Endothelial cell of umbilical vein (primary cell): Measurements from ENCODE around the gene SERINC1. TPM values are rescaled to one million over a fixed set of nuclear protein-coding genes. Genes with fewer than 3 reads are reported as not detected.

Experiments
- BruUV-seq: library from RNA; stranded (reverse); fragments of 400-500 nt; replicated peaks from 2 replicates; lab custom pipeline; 2021; lab: Mats Ljungman, UMichigan
- CTCF ChIA-PET: fragments of 300-600, 350-600 bp; sonication (Branson Sonifier 250); formaldehyde crosslinking; loops from one replicate; lab custom pipeline; 2021; ENCODE audit warnings: antibody characterized with exemption, inconsistent platforms; lab: Charles Lee
- POLR2A ChIA-PET: fragments of 300-600, 350-600 bp; sonication (Branson Sonifier 250); formaldehyde crosslinking; loops from one replicate; lab custom pipeline; 2021; ENCODE audit warnings: antibody characterized with exemption, inconsistent platforms; lab: Charles Lee
- DNase-seq: peaks from one replicate; pipeline ENCODE4 v3.0.0-alpha.2; 2011; ENCODE audit warnings: low read depth, low spot score
- FAIRE-seq: peaks from 2 replicates; lab custom pipeline; 2011; peaks lifted over from hg19 to GRCh38; lab: Jason Lieb, UNC
- H2AFZ ChIP-seq: 2 replicates; pipeline ENCODE4 v1.6.0; 2012; ENCODE audit warnings: low read depth, low read length, control low read depth, inconsistent platforms
- H3K27ac ChIP-seq: 2 replicates; pipeline ENCODE4 v1.5.1; 2011; ENCODE audit warnings: low read depth, mild to moderate bottlenecking, control low read depth, low read length, moderate library complexity; ENCODE audit not compliant: insufficient read depth
- H3K27me3 ChIP-seq, 2 experiments: 2 replicates each; pipeline versions ENCODE4 v1.6.0 to v1.6.1; 2011; ENCODE audit warnings: low read length in 2 of 2, mixed read lengths in 1 of 2; ENCODE audit not compliant: control insufficient read depth in 2 of 2, insufficient read depth in 2 of 2
- H3K36me3 ChIP-seq, 2 experiments: 2 replicates in 1 of 2; 3 replicates in 1 of 2; pipeline ENCODE4 v1.5.1; 2011; ENCODE audit warnings: low read length in 2 of 2, mild to moderate bottlenecking in 1 of 2, moderate library complexity in 1 of 2; ENCODE audit not compliant: control insufficient read depth in 2 of 2, insufficient read depth in 2 of 2; ENCODE audit errors: extremely low read depth in 1 of 2
- H3K4me1 ChIP-seq: 3 replicates; pipeline ENCODE4 v1.5.1; 2011; ENCODE audit warnings: mild to moderate bottlenecking, low read length; ENCODE audit not compliant: control insufficient read depth, insufficient read depth; ENCODE audit errors: extremely low read depth
- H3K4me2 ChIP-seq: 2 replicates; pipeline ENCODE4 v1.6.1; 2011; ENCODE audit warnings: low read length, control low read depth, mixed read lengths; ENCODE audit not compliant: insufficient read depth
- H3K4me3 ChIP-seq, 3 experiments: fragments of 200-600 bp in 1 of 3; sonication (generic), shearing (Covaris generic) in 1 of 3; replicated peaks in 1 of 3; 2 replicates each; pipeline ENCODE4 v1.5.1; 2011 to 2016; ENCODE audit warnings: control low read depth in 3 of 3, low read length in 3 of 3, mild to moderate bottlenecking in 2 of 3, inconsistent platforms in 1 of 3, low read depth in 1 of 3, moderate library complexity in 1 of 3; ENCODE audit not compliant: insufficient read depth in 1 of 3
- H3K79me2 ChIP-seq: 2 replicates; pipeline ENCODE4 v1.6.0; 2012; ENCODE audit warnings: low read length, inconsistent platforms; ENCODE audit not compliant: control insufficient read depth, insufficient read depth
- H3K9ac ChIP-seq: replicated peaks from 2 replicates; pipeline ENCODE3; 2011; ENCODE audit warnings: low read length, control low read depth; ENCODE audit not compliant: insufficient read depth; ENCODE audit errors: extremely low read depth
- H3K9me1 ChIP-seq: replicated peaks from 3 replicates; pipeline ENCODE4 v1.6.0; 2011; ENCODE audit warnings: mild to moderate bottlenecking, low read length; ENCODE audit not compliant: control insufficient read depth, insufficient read depth; ENCODE audit errors: extremely low read depth
- H3K9me3 ChIP-seq: replicated peaks from 2 replicates; pipeline ENCODE4 v1.5.1; 2012; ENCODE audit warnings: low read length, inconsistent platforms; ENCODE audit not compliant: control insufficient read depth, insufficient read depth
- H4K20me1 ChIP-seq: replicated peaks from 2 replicates; pipeline ENCODE3; 2011; ENCODE audit warnings: mild to moderate bottlenecking, low read length; ENCODE audit not compliant: control insufficient read depth, insufficient read depth; ENCODE audit errors: extremely low read depth
- EZH2 ChIP-seq: IDR thresholded peaks from 2 replicates; pipeline ENCODE4 v1.6.1; 2012; ENCODE audit warnings: borderline replicate concordance, low read depth, mild to moderate bottlenecking, moderate library complexity, low read length, inconsistent platforms; ENCODE audit not compliant: severe bottlenecking
- FOS ChIP-seq: IDR thresholded peaks from 2 replicates; pipeline ENCODE4 v1.6.1; 2011; ENCODE audit warnings: mild to moderate bottlenecking, low read length, moderate library complexity, borderline replicate concordance; ENCODE audit not compliant: insufficient read depth
- GATA2 ChIP-seq: IDR thresholded peaks from 2 replicates; pipeline ENCODE4 v1.7.0; 2011; ENCODE audit warnings: low read depth, mild to moderate bottlenecking, moderate library complexity, mixed read lengths, low read length; ENCODE audit not compliant: insufficient read length, insufficient read depth
- JUN ChIP-seq: IDR thresholded peaks from 2 replicates; pipeline ENCODE4 v1.6.1; 2011; ENCODE audit warnings: borderline replicate concordance, low read depth; ENCODE audit not compliant: insufficient read length, insufficient read depth
- MYC ChIP-seq: IDR thresholded peaks from one replicate; pipeline ENCODE4 v1.6.1; 2011; ENCODE audit warnings: mild to moderate bottlenecking, low read depth, low read length
- POLR2A ChIP-seq: IDR thresholded peaks from 2 replicates; pipeline ENCODE4 v1.6.1; 2012; ENCODE audit warnings: low read depth, mild to moderate bottlenecking, control low read depth, low read length
- POLR2AphosphoS5 ChIP-seq: IDR thresholded peaks from 2 replicates; pipeline ENCODE4 v1.6.1; 2012; ENCODE audit warnings: low read depth, mild to moderate bottlenecking, control low read depth, low read length, moderate library complexity; ENCODE audit not compliant: insufficient read depth
- dilution Hi-C: fragments of 300-500 bp; cut with MboI; formaldehyde crosslinking; loops from one replicate; pipeline ENCODE4 v1.15.0; 2019; ENCODE audit warnings: low sequenced_read_pairs; ENCODE audit not compliant: extremely low pct_ligation_motif_present
- intact Hi-C: fragments of 100-400 bp; cut with micrococcal nuclease; formaldehyde crosslinking; loops from one replicate; pipeline ENCODE4 v1.10.0; 2022
- polyA plus RNA-seq, 4 experiments: library from polyadenylated mRNA; depleted of rRNA in 3 of 4; stranded (reverse) in 3 of 4; unstranded in 1 of 4; fragments of >200 nt; gene quantifications; 2 replicates each; pipeline versions ENCODE4 v1.2.1 to v1.2.3, GENCODE V29; 2011 to 2012; ENCODE audit warnings: missing spikeins in 1 of 4
- total RNA-seq: library from RNA; stranded (reverse); gene quantifications from 2 replicates; pipeline ENCODE4 v1.2.3, GENCODE V29; 2021
- TF ChIP-seq, protein P1 (sequence below): IDR thresholded peaks from 2 replicates; pipeline ENCODE4 v1.6.1; 2011; ENCODE audit not compliant: insufficient read depth, insufficient read length
- TF ChIP-seq, protein P2 (sequence below), 2 donors: IDR thresholded peaks; 1 replicate in 1 of 2; 2 replicates in 1 of 2; pipeline ENCODE4 v1.5.1; 2011; ENCODE audit warnings: low read length in 2 of 2, mild to moderate bottlenecking in 2 of 2, moderate library complexity in 2 of 2, control low read depth in 1 of 2, inconsistent platforms in 1 of 2, low read depth in 1 of 2; ENCODE audit not compliant: insufficient read depth in 1 of 2; ENCODE audit errors: extremely low read depth in 1 of 2

The SERINC1 gene
- total and polyA plus RNA-seq, 2 donors (not counting 3 experiments of a cell fraction or from before 2014, with no cell fraction given), result 40.4 to 76.5 TPM

DNA sequence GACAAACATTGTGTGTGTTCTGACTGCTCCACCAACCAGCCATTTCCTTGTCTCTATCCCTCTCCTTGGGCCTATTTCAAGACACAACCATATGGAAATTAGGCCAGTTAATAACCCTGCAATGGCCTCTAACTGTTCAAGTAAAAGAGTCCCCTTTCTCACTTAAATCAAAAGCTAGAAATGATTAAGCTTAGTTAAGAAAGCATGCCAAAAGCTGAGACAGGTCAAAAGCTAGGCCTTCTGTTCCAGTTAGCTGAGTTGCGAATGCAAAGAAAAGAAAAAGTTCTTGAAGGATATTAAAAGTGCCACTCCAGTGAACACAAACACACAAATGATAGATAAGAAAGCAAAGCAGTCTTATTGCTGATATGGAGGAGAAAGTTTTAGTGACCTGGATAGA is 22.5 kb downstream of the SERINC1 start:
- H3K36me3 ChIP-seq, result peaks cover 11 to 36% of the 10 kb centered on the region in 2 experiments

More for the DNA sequence above, 22.5 kb downstream of the SERINC1 start:
- Histone ChIP-seq H3K79me2 (peaks cover 2% of the 10 kb centered on the region), H3K27me3 (no peaks in the 10 kb centered on the region), H2AFZ (no peak overlapping the region), H3K4me1 (no peaks in the 10 kb centered on the region), H3K27ac (no peak overlapping the region), H4K20me1 (no peaks in the 10 kb centered on the region), H3K4me3 (no peak overlapping the region), H3K9me1 (no peaks in the 10 kb centered on the region), H3K4me2 (no peak overlapping the region), H3K9ac (no peak overlapping the region), H3K9me3 (no peaks in the 10 kb centered on the region)
- dilution Hi-C loops, result no loop called here
- ChIA-PET POLR2A (no interaction called here), CTCF (no interaction called here)
- DNase-seq (no peak), FAIRE-seq (no peak)
- TF ChIP-seq EZH2 (no peak), POLR2A (no peak), GATA2 (no peak), JUN (no peak), FOS (no peak), POLR2AphosphoS5 (no peak), MYC (no peak)
- TF ChIP-seq, protein P1, sequence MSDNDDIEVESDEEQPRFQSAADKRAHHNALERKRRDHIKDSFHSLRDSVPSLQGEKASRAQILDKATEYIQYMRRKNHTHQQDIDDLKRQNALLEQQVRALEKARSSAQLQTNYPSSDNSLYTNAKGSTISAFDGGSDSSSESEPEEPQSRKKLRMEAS, result no peak
- TF ChIP-seq, protein P2, sequence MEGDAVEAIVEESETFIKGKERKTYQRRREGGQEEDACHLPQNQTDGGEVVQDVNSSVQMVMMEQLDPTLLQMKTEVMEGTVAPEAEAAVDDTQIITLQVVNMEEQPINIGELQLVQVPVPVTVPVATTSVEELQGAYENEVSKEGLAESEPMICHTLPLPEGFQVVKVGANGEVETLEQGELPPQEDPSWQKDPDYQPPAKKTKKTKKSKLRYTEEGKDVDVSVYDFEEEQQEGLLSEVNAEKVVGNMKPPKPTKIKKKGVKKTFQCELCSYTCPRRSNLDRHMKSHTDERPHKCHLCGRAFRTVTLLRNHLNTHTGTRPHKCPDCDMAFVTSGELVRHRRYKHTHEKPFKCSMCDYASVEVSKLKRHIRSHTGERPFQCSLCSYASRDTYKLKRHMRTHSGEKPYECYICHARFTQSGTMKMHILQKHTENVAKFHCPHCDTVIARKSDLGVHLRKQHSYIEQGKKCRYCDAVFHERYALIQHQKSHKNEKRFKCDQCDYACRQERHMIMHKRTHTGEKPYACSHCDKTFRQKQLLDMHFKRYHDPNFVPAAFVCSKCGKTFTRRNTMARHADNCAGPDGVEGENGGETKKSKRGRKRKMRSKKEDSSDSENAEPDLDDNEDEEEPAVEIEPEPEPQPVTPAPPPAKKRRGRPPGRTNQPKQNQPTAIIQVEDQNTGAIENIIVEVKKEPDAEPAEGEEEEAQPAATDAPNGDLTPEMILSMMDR (IDR thresholded peaks at IDR 0.05; ENCODE audit: extremely low read depth in 1 of 2, insufficient read depth in 1 of 2, low read depth in 1 of 2, low read length in 2 of 2), result no peak
- no TSS peak for BruUV-seq
- intact Hi-C loops, result no loop called here
